Breast epithelium (tissue), 4 donors: ENCODE data around the gene ABL2. TPM values are rescaled to one million over a fixed set of nuclear protein-coding genes. Genes with fewer than 3 reads are reported as not detected.
"Not testable (repeated sequence)": the region's sequence is repeated elsewhere in the genome, so short reads cannot be mapped to it uniquely, and the experiment has no call there.

Experiments
- DNase-seq, 2 donors: peaks; one replicate each; pipeline ENCODE4 v3.0.0-alpha.2; 2019; ENCODE audit warnings: low spot score in 2 of 2
- H3K27ac ChIP-seq, 2 donors: fragments of 200-600 bp; sonication (generic) in 1 of 2; one replicate each; pipeline ENCODE4 v1.5.1; 2016 to 2019; ENCODE audit warnings: mild to moderate bottlenecking in 1 of 2
- H3K27me3 ChIP-seq, 2 donors: fragments of 200-600 bp; sonication (generic) in 1 of 2; one replicate each; pipeline versions ENCODE4 v1.5.1 to v1.6.0; 2017 to 2019; ENCODE audit warnings: control low read depth in 1 of 2, mild to moderate bottlenecking in 1 of 2
- H3K36me3 ChIP-seq: fragments of 200-600 bp; one replicate; pipeline ENCODE4 v1.5.1; 2019
- H3K4me1 ChIP-seq, 2 donors: fragments of 200-600 bp; sonication (generic); one replicate each; pipeline ENCODE4 v1.5.1; 2016 to 2019; ENCODE audit warnings: control low read depth in 1 of 2
- H3K4me3 ChIP-seq, 3 donors: fragments of 200-600 bp; sonication (generic); 1 replicate in 2 of 3; 2 replicates in 1 of 3; pipeline ENCODE4 v1.5.1; 2016 to 2019; ENCODE audit warnings: mild to moderate bottlenecking in 3 of 3, moderate library complexity in 2 of 3
- H3K9me3 ChIP-seq, 2 donors: fragments of 200-600 bp; sonication (generic) in 1 of 2; one replicate each; pipeline ENCODE4 v1.5.1; 2016 to 2019; ENCODE audit warnings: control low read depth in 1 of 2
- CTCF ChIP-seq, 3 donors: fragments of 450-650 bp; IDR thresholded peaks; one replicate each; pipeline ENCODE4 v1.5.1; 2016 to 2017; ENCODE audit warnings: antibody characterized with exemption in 3 of 3, mild to moderate bottlenecking in 3 of 3, moderate library complexity in 3 of 3
- POLR2A ChIP-seq: fragments of 450-650 bp; IDR thresholded peaks from one replicate; pipeline ENCODE4 v1.6.1; 2016; ENCODE audit warnings: antibody characterized with exemption, mild to moderate bottlenecking, moderate library complexity
- POLR2AphosphoS5 ChIP-seq, 3 donors: sonication (generic); formaldehyde crosslinking; IDR thresholded peaks; one replicate each; pipeline ENCODE4 v1.6.1; 2017; ENCODE audit warnings: antibody characterized with exemption in 3 of 3
- intact Hi-C: fragments of 100-400 bp; cut with DNase I; formaldehyde crosslinking; loops from one replicate; pipeline ENCODE4 v1.15.1; 2023; ENCODE audit warnings: low total_unique reads
- total RNA-seq, 3 donors: library from RNA; depleted of rRNA; stranded (reverse); fragments of >200 nt; gene quantifications; one replicate each; pipeline ENCODE4 v1.1.0, GENCODE V29; 2016

Gene ABL2
- total RNA-seq, 3 donors from 2014 or later = 23.9 to 27.4 (median 24.3) TPM

- H3K4me3 ChIP-seq = no peak overlapping the region
- DNase-seq = no peak
- intact Hi-C loops = no loop called here
- H3K27me3 ChIP-seq = no peaks in the 10 kb centered on the region
- no peaks in the 10 kb centered on the region for H3K9me3 ChIP-seq
- H3K4me1 ChIP-seq = no peaks in the 10 kb centered on the region
- no peaks in the 10 kb centered on the region for H3K36me3 ChIP-seq
- TF ChIP-seq POLR2AphosphoS5 (IDR thresholded peaks at IDR 0.05) = no peak
- TF ChIP-seq POLR2A = no peak
- no peak overlapping the region for H3K27ac ChIP-seq
Measured at GRCh38 chr1:179206812-179207211, 22.7 kb downstream of the ABL2 start.

- H3K4me3 ChIP-seq = no peak overlapping the region
- no peak for DNase-seq
- H3K9me3 ChIP-seq = no peaks in the 10 kb centered on the region
- no peaks in the 10 kb centered on the region for H3K4me1 ChIP-seq
- no peak overlapping the region for H3K27ac ChIP-seq
- no peaks in the 10 kb centered on the region for H3K36me3 ChIP-seq
- intact Hi-C loops = no loop called here
- no peaks in the 10 kb centered on the region for H3K27me3 ChIP-seq
- no peak for TF ChIP-seq POLR2A
- no peak for TF ChIP-seq CTCF (IDR thresholded peaks at IDR 0.05)
- no peak for TF ChIP-seq POLR2AphosphoS5 (IDR thresholded peaks at IDR 0.05)
Measured at GRCh38 chr1:179205284-179205683, 24.2 kb downstream of the ABL2 start.

GRCh38 chr1:179202161-179202560 is 27.3 kb downstream of the ABL2 start:
- intact Hi-C loops = no loop called here
- TF ChIP-seq POLR2A (no peak), CTCF (IDR thresholded peaks at IDR 0.05) (no peak), POLR2AphosphoS5 (IDR thresholded peaks at IDR 0.05) (no peak)
- Histone ChIP-seq H3K36me3 (no peaks in the 10 kb centered on the region), H3K9me3 (no peaks in the 10 kb centered on the region), H3K27me3 (no peaks in the 10 kb centered on the region), H3K27ac (no peak overlapping the region), H3K4me1 (no peaks in the 10 kb centered on the region), H3K4me3 (no peak overlapping the region)
- DNase-seq = no peak

GRCh38 chr1:179200586-179200985 is 28.9 kb downstream of the ABL2 start:
- no peak overlapping the region for H3K4me3 ChIP-seq
- no peak for DNase-seq
- intact Hi-C loops = no loop called here
- H3K27ac ChIP-seq = no peak overlapping the region
- no peaks in the 10 kb centered on the region for H3K27me3 ChIP-seq
- H3K36me3 ChIP-seq = no peaks in the 10 kb centered on the region
- H3K4me1 ChIP-seq = no peaks in the 10 kb centered on the region
- H3K9me3 ChIP-seq = no peaks in the 10 kb centered on the region
- TF ChIP-seq POLR2AphosphoS5 (IDR thresholded peaks at IDR 0.05) (no peak), CTCF (IDR thresholded peaks at IDR 0.05) (no peak), POLR2A (no peak)

- Histone ChIP-seq H3K27me3 (no peaks in the 10 kb centered on the region), H3K36me3 (no peaks in the 10 kb centered on the region), H3K9me3 (no peaks in the 10 kb centered on the region), H3K27ac (no peak overlapping the region), H3K4me3 (no peak overlapping the region), H3K4me1 (no peaks in the 10 kb centered on the region)
- TF ChIP-seq CTCF (IDR thresholded peaks at IDR 0.05) (no peak), POLR2AphosphoS5 (IDR thresholded peaks at IDR 0.05) (no peak)
- intact Hi-C loops = no loop called here
- DNase-seq = no peak
Measured at GRCh38 chr1:179197690-179198297, 31.7 kb downstream of the ABL2 start.

GRCh38 chr1:179195857-179196256 is 33.6 kb downstream of the ABL2 start:
- H3K27me3 ChIP-seq, H3K36me3 ChIP-seq, H3K27ac ChIP-seq, DNase-seq, H3K4me1 ChIP-seq, H3K4me3 ChIP-seq, H3K9me3 ChIP-seq, intact Hi-C loops: not testable (repeated sequence)
